MCF 10A (cell line): Measurements from ENCODE around the gene KCNG2. TPM values are rescaled to one million over a fixed set of nuclear protein-coding genes. Genes with fewer than 3 reads are reported as not detected.
A peak's percentile ranks its signal among the peaks of the same experiment; 100 is the strongest.

Source experiments
- BruUV-seq: library from RNA; stranded (reverse); fragments of 400-500 nt; replicated peaks from 2 replicates; lab custom pipeline; 2021; lab: Mats Ljungman, UMichigan
- CTCF ChIA-PET: fragments of 300-600 bp; sonication (Branson Sonifier 250); formaldehyde crosslinking; extraction: SDS; loops from one replicate; lab custom pipeline; 2021; ENCODE audit warnings: antibody characterized with exemption, inconsistent platforms; lab: Yijun Ruan, JAX
- POLR2A ChIA-PET: fragments of 300-600, 350-650 bp; sonication (Branson Sonifier 250); formaldehyde crosslinking; extraction: SDS; loops from one replicate; lab custom pipeline; 2020; ENCODE audit warnings: antibody characterized with exemption, inconsistent platforms; lab: Yijun Ruan, JAX
- DNase-seq: peaks from one replicate; pipeline ENCODE4 v3.0.0-alpha.2; 2018; ENCODE audit not compliant: unreplicated experiment
- H3K27ac Mint-ChIP-seq: one replicate; pipeline ENCODE4 v1.8.0; 2022; ENCODE audit warnings: mild to moderate bottlenecking, low read depth, mixed read lengths; ENCODE audit not compliant: unreplicated experiment
- H3K27me3 Mint-ChIP-seq: one replicate; pipeline ENCODE4 v1.8.0; 2022; ENCODE audit warnings: mixed read lengths; ENCODE audit not compliant: insufficient read depth, unreplicated experiment
- H3K36me3 Mint-ChIP-seq: one replicate; pipeline ENCODE4 v1.8.0; 2022; ENCODE audit warnings: mild to moderate bottlenecking, moderate library complexity, mixed read lengths; ENCODE audit not compliant: insufficient read depth, unreplicated experiment
- H3K4me1 Mint-ChIP-seq: one replicate; pipeline ENCODE4 v1.8.0; 2022; ENCODE audit warnings: mixed read lengths; ENCODE audit not compliant: insufficient read depth, unreplicated experiment
- H3K4me3 Mint-ChIP-seq: one replicate; pipeline ENCODE4 v1.8.0; 2022; ENCODE audit warnings: mild to moderate bottlenecking, moderate library complexity, mixed read lengths; ENCODE audit not compliant: unreplicated experiment
- H3K9me3 Mint-ChIP-seq: one replicate; pipeline ENCODE4 v1.8.0; 2022; ENCODE audit warnings: mixed read lengths; ENCODE audit not compliant: unreplicated experiment
- CTCF ChIP-seq: fragments of 200-600 bp; IDR thresholded peaks from one replicate; pipeline ENCODE4 v1.8.0; 2022; ENCODE audit warnings: antibody characterized with exemption, mild to moderate bottlenecking; ENCODE audit not compliant: unreplicated experiment
- intact Hi-C: fragments of 100-400 bp; cut with micrococcal nuclease; formaldehyde crosslinking; loops from 2 replicates; pipeline ENCODE4 v1.14.1; 2022
- total RNA-seq: library from RNA; stranded (reverse); gene quantifications from 2 replicates; pipeline ENCODE4 v1.2.3, GENCODE V29; 2022

The KCNG2 gene
- total RNA-seq, 1 experiment from 2014 or later = not detected

- Mint-ChIP-seq H3K27me3 (peaks cover 32% of the 10 kb centered on the region), H3K4me1 (no peaks in the 10 kb centered on the region), H3K27ac (no peak overlapping the region), H3K4me3 (no peak overlapping the region), H3K36me3 (no peaks in the 10 kb centered on the region), H3K9me3 (peaks cover 7% of the 10 kb centered on the region)
- ChIA-PET POLR2A (no interaction called here), CTCF (interaction anchor here (1.0 kb wide), 1 partner anchor 9 kb away, joined by 6 read pairs; no protein-coding TSS in a partner anchor)
- intact Hi-C loops = no loop called here
- no TSS peak for BruUV-seq
- no peak for TF ChIP-seq CTCF
- peak; percentile 15 for DNase-seq
Observed at GRCh38 chr18:79857082-79857671, 59.4 kb downstream of the KCNG2 start.

- H3K27ac Mint-ChIP-seq = no peak overlapping the region
- ChIA-PET POLR2A (interaction anchor here (0.6 kb wide), 1 partner anchor 49 kb away, joined by 3 read pairs; no protein-coding TSS in a partner anchor), CTCF (interaction anchor here (0.7 to 1.1 kb wide), 3 partner anchors 10 to 102 kb away, joined by 3 read pairs; no protein-coding TSS in a partner anchor)
- H3K27me3 Mint-ChIP-seq = peaks cover 33% of the 10 kb centered on the region
- H3K9me3 Mint-ChIP-seq = no peaks in the 10 kb centered on the region
- intact Hi-C loops = no loop called here
- no peaks in the 10 kb centered on the region for H3K36me3 Mint-ChIP-seq
- no peaks in the 10 kb centered on the region for H3K4me1 Mint-ChIP-seq
- H3K4me3 Mint-ChIP-seq = no peak overlapping the region
- no TSS peak for BruUV-seq
- DNase-seq = no peak
- no peak for TF ChIP-seq CTCF
Observed at GRCh38 chr18:79859314-79859713, 61.6 kb downstream of the KCNG2 start.

GRCh38 chr18:79861687-79862086 is 63.9 kb downstream of the KCNG2 start:
- Mint-ChIP-seq H3K36me3 (no peaks in the 10 kb centered on the region), H3K4me1 (no peaks in the 10 kb centered on the region), H3K9me3 (no peaks in the 10 kb centered on the region), H3K27ac (no peak overlapping the region), H3K4me3 (no peak overlapping the region), H3K27me3 (peaks cover 33% of the 10 kb centered on the region)
- no TSS peak for BruUV-seq
- intact Hi-C loops = no loop called here
- DNase-seq = no peak
- no peak for TF ChIP-seq CTCF
- CTCF ChIA-PET = interaction anchor here (0.5 kb wide), 1 partner anchor 124 kb away, joined by 3 read pairs; no protein-coding TSS in a partner anchor
- POLR2A ChIA-PET = no interaction called here

GRCh38 chr18:79862562-79862961 is 64.8 kb downstream of the KCNG2 start:
- Mint-ChIP-seq H3K9me3 (no peaks in the 10 kb centered on the region), H3K27me3 (peaks cover 33% of the 10 kb centered on the region), H3K36me3 (no peaks in the 10 kb centered on the region), H3K4me1 (no peaks in the 10 kb centered on the region), H3K27ac (no peak overlapping the region), H3K4me3 (no peak overlapping the region)
- DNase-seq = no peak
- TF ChIP-seq CTCF = no peak
- ChIA-PET CTCF (no interaction called here), POLR2A (no interaction called here)
- BruUV-seq = no TSS peak
- intact Hi-C loops = no loop called here
